Measurements from ENCODE around the gene PABPN1.
A peak's percentile ranks its signal among the peaks of the same experiment; 100 is the strongest.

Gene PABPN1

DNA sequence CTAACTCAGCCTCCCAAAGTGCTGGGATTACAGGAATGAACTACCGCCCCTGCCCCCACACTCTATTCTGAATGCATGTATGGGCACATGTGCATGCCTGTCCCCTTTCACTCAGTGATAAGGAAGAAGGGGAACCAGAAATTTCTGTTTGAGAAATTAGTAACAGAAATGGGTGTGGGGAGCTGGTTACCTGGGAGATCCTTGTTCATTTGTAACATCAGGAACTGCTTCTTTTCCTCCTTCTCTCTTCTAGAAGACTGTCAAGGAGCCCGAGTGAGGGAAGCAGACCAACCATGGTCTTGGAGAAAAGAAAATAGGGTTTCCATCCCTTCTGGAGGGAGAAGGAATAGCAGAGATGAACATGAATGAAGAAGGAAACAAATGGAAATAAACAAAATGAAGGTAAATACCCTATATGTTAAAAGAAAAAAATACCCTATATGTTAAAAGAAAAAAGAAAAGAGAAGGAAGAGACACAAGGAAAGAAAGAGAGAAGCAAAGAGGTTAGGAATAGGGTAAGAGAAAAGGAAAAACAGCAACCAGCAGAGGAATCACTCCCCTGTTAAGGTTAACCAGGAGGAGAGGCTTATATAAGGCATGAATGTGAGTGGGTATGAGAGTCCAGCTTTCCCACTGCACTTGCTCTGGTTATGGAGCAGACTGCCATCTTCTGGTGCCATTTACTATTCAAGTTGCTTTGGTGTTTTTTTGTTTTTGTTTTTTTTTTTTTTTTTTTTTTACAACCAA, 21.9 kb upstream of the PABPN1 start:
- TF ChIP-seq, protein P1, sequence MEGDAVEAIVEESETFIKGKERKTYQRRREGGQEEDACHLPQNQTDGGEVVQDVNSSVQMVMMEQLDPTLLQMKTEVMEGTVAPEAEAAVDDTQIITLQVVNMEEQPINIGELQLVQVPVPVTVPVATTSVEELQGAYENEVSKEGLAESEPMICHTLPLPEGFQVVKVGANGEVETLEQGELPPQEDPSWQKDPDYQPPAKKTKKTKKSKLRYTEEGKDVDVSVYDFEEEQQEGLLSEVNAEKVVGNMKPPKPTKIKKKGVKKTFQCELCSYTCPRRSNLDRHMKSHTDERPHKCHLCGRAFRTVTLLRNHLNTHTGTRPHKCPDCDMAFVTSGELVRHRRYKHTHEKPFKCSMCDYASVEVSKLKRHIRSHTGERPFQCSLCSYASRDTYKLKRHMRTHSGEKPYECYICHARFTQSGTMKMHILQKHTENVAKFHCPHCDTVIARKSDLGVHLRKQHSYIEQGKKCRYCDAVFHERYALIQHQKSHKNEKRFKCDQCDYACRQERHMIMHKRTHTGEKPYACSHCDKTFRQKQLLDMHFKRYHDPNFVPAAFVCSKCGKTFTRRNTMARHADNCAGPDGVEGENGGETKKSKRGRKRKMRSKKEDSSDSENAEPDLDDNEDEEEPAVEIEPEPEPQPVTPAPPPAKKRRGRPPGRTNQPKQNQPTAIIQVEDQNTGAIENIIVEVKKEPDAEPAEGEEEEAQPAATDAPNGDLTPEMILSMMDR (IDR thresholded peaks at IDR 0.05; ENCODE audit: extremely low read depth, missing control alignments) = no peak
- DNase-seq (ENCODE audit: low spot score) = no peak

DNA sequence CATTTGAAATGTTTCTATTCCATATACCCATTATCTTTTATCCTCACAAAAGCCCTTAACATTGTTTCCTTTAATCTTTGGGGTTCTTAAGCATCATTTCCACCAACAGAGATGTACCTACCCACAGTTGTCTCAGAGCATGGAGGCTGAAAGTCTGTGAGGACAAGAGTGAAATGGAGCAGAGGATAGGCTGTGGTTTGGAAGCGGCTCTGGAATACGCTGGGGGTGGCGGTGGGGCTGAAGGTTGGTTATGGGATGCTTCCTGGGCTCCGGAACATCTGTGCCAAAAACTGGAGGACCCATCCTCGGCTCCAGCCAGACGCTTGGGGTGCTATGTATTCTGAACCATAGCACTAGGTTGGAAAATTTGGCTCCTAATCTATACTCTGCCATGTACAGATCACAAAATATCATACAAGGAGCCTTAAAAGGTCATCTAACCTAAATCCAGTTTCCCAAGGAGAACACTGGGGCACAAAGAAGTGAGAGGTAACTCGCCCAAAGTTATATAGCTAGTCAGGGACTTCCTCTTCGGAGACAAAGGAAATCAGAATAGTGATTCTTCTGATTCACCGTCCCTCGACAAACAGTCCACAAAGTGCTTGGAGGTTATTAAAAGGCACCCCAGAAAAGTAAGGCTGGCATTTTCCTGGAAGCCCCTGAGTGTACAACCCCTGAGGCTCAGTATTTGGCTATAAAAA, 21.1 kb upstream of the PABPN1 start:
- TF ChIP-seq, protein P1 (IDR thresholded peaks at IDR 0.05; ENCODE audit: extremely low read depth, missing control alignments) = no peak
- DNase-seq (ENCODE audit: low spot score) = no peak

- TF ChIP-seq, protein P1 (IDR thresholded peaks at IDR 0.05; ENCODE audit: extremely low read depth, missing control alignments) = no peak
Measured at GRCh38 chr14:23300687-23301223, 20.5 kb upstream of the PABPN1 start.

DNA sequence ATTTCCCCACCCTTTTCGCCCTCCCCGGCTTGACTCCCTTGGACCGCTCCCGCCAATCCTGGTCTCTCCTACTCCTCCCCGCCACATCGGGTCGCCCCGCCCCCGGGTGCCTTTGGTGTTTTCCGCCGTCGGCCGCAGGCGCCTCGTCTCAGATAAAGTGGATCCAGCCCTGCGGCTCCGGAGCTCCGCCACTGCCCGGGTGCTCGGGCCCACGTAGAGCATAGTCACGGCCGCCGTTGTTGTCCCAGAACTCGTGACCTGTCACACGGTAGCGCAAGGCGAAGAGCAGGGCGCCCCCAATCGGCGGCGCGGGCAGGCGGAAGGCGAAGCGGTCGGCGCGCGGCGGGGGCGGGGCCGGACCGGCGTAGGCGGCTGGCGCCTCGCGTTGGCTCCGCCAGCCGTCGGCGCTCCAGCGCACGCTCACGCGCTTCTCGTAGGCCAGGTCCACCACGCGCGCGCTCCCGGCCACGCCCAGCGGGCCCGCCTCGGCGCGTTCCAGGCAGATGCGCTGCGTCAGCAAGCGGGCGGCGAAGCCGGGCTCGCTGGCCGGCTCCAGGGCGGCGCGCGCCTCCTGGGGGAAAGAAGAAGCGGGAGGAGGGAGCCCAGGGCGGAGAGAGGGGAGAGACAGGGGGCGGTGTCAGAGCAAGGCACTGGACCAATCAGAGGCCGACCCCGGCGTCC, 19.8 kb upstream of the PABPN1 start:
- TF ChIP-seq, protein P1 (IDR thresholded peaks at IDR 0.05; ENCODE audit: extremely low read depth, missing control alignments) = peak; percentile 91
- peak; percentile 99 for DNase-seq (ENCODE audit: low spot score)

More at GRCh38 chr14:23300687-23301223, 20.5 kb upstream of the PABPN1 start:
- peak; percentile 19 for DNase-seq (ENCODE audit: low spot score)

DNA sequence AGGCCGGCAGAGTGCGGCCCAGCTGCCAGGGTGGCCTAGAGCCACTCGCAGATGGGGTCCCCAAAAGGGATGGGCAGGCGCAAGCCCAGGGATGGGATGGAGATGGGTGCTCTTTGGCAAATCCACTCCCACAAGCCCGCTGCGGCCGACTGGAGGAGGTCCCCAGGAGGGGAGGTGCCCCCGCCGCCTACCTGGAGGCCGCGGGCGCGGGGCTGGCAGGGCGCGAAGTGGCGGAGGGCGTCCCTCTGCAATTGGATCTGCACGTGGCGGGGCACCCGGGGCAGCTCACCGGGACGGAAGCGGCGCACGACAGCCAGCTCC, 19.3 kb upstream of the PABPN1 start:
- no peak for DNase-seq (ENCODE audit: low spot score)
- TF ChIP-seq, protein P1 (IDR thresholded peaks at IDR 0.05; ENCODE audit: extremely low read depth, missing control alignments) = no peak

GRCh38 chr14:23302290-23303225, 18.7 kb upstream of the PABPN1 start, which contains the start of gene PPP1R3E:
Gene PPP1R3E, minus strand, starts transcription at chr14:23302859. Its CDS starts 283 bp downstream, at chr14:23302576.
- TF ChIP-seq, protein P1 (IDR thresholded peaks at IDR 0.05; ENCODE audit: extremely low read depth, missing control alignments) = no peak
- peak; percentile 83 for DNase-seq (ENCODE audit: low spot score)

Data from GM20000 (cell line).